K562 (cell line): ENCODE results near the gene TAS2R1. TPM values are rescaled to one million over a fixed set of nuclear protein-coding genes. Genes with fewer than 3 reads are reported as not detected.

ENCODE experiments used
- ETV5 ChIP-seq: sonication (generic); formaldehyde crosslinking; IDR thresholded peaks from 2 replicates; pipeline ENCODE4 v1.4.0; 2020; ENCODE audit warnings: low read depth, mild to moderate bottlenecking, missing genetic modification reagents
- FIP1L1 ChIP-seq: fragments of 200-400 bp; formaldehyde crosslinking; IDR thresholded peaks from 2 replicates; pipeline ENCODE4 v1.6.1; 2018; ENCODE audit warnings: mild to moderate bottlenecking, low read depth, low read length; ENCODE audit not compliant: poor library complexity, severe bottlenecking
- FOXA3 ChIP-seq, 2 experiments: fragments of 450-650 bp in 1 of 2; sonication (generic) in 1 of 2; formaldehyde crosslinking; IDR thresholded peaks in 1 of 2; conservative IDR thresholded peaks in 1 of 2; 2 replicates each; pipeline versions ENCODE4 v1.4.0 to v1.8.0; 2020 to 2022; ENCODE audit warnings: mild to moderate bottlenecking in 2 of 2, missing genetic modification reagents in 1 of 2
- KDM4B ChIP-seq, 2 experiments: fragments of 450-650 bp in 1 of 2; sonication (generic) in 1 of 2; IDR thresholded peaks; 2 replicates each; pipeline ENCODE4 v1.6.1; 2016 to 2017; ENCODE audit warnings: borderline replicate concordance in 2 of 2, antibody characterized with exemption in 1 of 2, low read depth in 1 of 2, mild to moderate bottlenecking in 1 of 2
- MEF2D ChIP-seq: conservative IDR thresholded peaks from 2 replicates; pipeline ENCODE4 v1.6.1; 2016; ENCODE audit warnings: low read depth, missing genetic modification characterization, missing compliant biosample characterization
- MTF1 ChIP-seq: fragments of 250-450 bp; sonication (Bioruptor Pico); IDR thresholded peaks from 2 replicates; pipeline ENCODE4 v1.9.0; 2021; ENCODE audit warnings: moderate library complexity, mild to moderate bottlenecking, inconsistent platforms, borderline replicate concordance
- ZNF146 ChIP-seq: IDR thresholded peaks from one replicate; pipeline ENCODE4 v1.6.1; 2018; ENCODE audit warnings: missing compliant biosample characterization; ENCODE audit not compliant: unreplicated experiment
- ZNF217 ChIP-seq: sonication (generic); formaldehyde crosslinking; IDR thresholded peaks from 2 replicates; pipeline ENCODE4 v1.8.0; 2022; ENCODE audit warnings: mild to moderate bottlenecking, missing genetic modification reagents
- polyA plus RNA-seq, 8 experiments: library from polyadenylated mRNA; depleted of rRNA in 4 of 8; stranded (reverse) in 5 of 8; unstranded in 3 of 8; fragments of >200 nt; fragmentation: Nextera tagmentation in 2 of 8; fragmentation: Illumina TruSeq in 1 of 8; extraction: Ambion mirVana in 2 of 8; extraction: Trizol in 1 of 8; gene quantifications; 2 replicates each; pipeline versions ENCODE4 v1.2.1 to v1.2.3, GENCODE V29; 2011 to 2014; ENCODE audit warnings: inconsistent platforms in 1 of 8, missing spikeins in 1 of 8
- total RNA-seq, 7 experiments: library from RNA; depleted of rRNA in 6 of 7; stranded (reverse); fragments of >200 nt in 6 of 7; fragmentation: Illumina TruSeq in 2 of 7; extraction: Trizol in 2 of 7; gene quantifications; 2 replicates each; pipeline versions ENCODE4 v1.2.1 to v1.2.3, GENCODE V29; 2011 to 2021; ENCODE audit warnings: low replicate concordance in 1 of 7
- TF ChIP-seq, protein P1 (sequence below): fragments of 150-350 bp; conservative IDR thresholded peaks from 2 replicates; pipeline ENCODE4 v1.6.1; 2014; ENCODE audit warnings: low read length

The TAS2R1 gene
- total and polyA plus RNA-seq, 9 of the 15 experiments (the other 6 are each of a cell fraction or from before 2014, with no cell fraction given) = not detected

DNA sequence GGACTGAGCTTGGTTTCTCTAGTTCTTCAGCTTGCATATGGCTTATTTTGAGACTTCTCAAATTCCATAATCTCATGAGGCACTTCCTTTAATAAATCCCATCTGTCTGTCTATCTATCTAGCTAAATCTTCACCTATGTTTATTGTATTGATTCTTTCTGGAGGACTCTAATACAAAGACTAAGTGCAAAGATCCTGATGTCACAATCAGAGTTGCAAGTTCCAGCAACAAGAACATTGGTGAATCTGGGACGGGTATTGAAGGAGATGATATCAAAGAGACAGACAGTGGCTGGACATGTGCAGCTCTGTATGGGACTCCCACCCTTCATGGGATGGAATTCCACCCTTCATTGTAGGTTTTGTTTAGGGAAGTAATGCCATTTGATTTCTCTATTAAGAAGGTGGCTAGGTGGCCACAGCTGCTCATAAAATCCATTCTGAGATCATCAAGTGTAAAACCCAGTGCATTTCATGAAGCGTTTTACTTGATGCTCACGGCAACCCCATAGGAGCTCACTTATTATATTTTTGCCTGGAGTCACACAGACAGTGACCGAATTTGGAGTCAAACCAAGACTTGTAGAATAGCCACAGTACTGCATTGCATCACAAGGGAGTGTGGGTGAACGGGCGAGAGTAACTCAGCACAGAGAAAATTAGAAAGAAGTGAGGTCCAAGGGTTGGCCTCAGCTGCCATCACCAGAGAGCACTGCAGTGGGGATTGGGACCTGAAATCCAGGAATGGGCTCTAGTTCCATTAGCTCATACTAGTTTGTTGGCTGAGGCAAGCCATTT lies 24.9 kb downstream of the TAS2R1 start (continued):
- TF ChIP-seq MTF1 (CRISPR knock-in tag) = no peak
- no peak for TF ChIP-seq FIP1L1
- no peak for TF ChIP-seq MEF2D (tag)
- TF ChIP-seq FOXA3 (CRISPR knock-in tag; conservative IDR thresholded peaks at IDR 0.05 in 1 of 2, IDR thresholded peaks at IDR 0.05 in 1 of 2) = no peak
- TF ChIP-seq ZNF146 (CRISPR knock-in tag) = no peak
- no peak for TF ChIP-seq ETV5 (CRISPR knock-in tag)
- TF ChIP-seq ZNF217 (CRISPR knock-in tag) = no peak
- TF ChIP-seq, protein P1, sequence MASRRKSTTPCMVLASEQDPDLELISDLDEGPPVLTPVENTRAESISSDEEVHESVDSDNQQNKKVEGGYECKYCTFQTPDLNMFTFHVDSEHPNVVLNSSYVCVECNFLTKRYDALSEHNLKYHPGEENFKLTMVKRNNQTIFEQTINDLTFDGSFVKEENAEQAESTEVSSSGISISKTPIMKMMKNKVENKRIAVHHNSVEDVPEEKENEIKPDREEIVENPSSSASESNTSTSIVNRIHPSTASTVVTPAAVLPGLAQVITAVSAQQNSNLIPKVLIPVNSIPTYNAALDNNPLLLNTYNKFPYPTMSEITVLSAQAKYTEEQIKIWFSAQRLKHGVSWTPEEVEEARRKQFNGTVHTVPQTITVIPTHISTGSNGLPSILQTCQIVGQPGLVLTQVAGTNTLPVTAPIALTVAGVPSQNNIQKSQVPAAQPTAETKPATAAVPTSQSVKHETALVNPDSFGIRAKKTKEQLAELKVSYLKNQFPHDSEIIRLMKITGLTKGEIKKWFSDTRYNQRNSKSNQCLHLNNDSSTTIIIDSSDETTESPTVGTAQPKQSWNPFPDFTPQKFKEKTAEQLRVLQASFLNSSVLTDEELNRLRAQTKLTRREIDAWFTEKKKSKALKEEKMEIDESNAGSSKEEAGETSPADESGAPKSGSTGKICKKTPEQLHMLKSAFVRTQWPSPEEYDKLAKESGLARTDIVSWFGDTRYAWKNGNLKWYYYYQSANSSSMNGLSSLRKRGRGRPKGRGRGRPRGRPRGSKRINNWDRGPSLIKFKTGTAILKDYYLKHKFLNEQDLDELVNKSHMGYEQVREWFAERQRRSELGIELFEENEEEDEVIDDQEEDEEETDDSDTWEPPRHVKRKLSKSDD = no peak
- no peak for TF ChIP-seq KDM4B (IDR thresholded peaks at IDR 0.05; ENCODE audit: borderline replicate concordance in 2 of 2, low read depth in 1 of 2)
